ENCODE data around the gene HMCN2.

- TF ChIP-seq POLR2A (IDR thresholded peaks at IDR 0.05) (no peak), CTCF (IDR thresholded peaks at IDR 0.05) (no peak), EP300 (IDR thresholded peaks at IDR 0.05) (no peak), POLR2AphosphoS5 (IDR thresholded peaks at IDR 0.05) (no peak)
Observed at GRCh38 chr9:130372057-130372456, 106.5 kb downstream of the HMCN2 start.
